GM21367 (cell line): ENCODE data around the gene LTBP1.
"Not testable (repeated sequence)": the region's sequence is repeated elsewhere in the genome, so short reads cannot be mapped to it uniquely, and the experiment has no call there.

Experiments
- ATAC-seq: cut with Tn5 transposase; IDR thresholded peaks from one replicate; pipeline ENCODE4 v1.9.1; 2021; ENCODE audit not compliant: unreplicated experiment

The LTBP1 gene

GRCh38 chr2:33215983-33216382, 269.2 kb downstream of the LTBP1 start:
- ATAC-seq, result no peak

GRCh38 chr2:33216508-33217182, 269.9 kb downstream of the LTBP1 start:
- no peak for ATAC-seq

- no peak for ATAC-seq
Measured at GRCh38 chr2:33217406-33217805, 270.7 kb downstream of the LTBP1 start.

- ATAC-seq, result no peak
Measured at GRCh38 chr2:33219114-33219513, 272.4 kb downstream of the LTBP1 start.

GRCh38 chr2:33219850-33220275, 273.1 kb downstream of the LTBP1 start:
- ATAC-seq, result no peak

GRCh38 chr2:33220533-33220932, 273.8 kb downstream of the LTBP1 start:
- ATAC-seq, result no peak

- no peak for ATAC-seq
Measured at GRCh38 chr2:33221046-33221784, 274.5 kb downstream of the LTBP1 start.

- no peak for ATAC-seq
Measured at GRCh38 chr2:33222309-33222708, 275.6 kb downstream of the LTBP1 start.

- no peak for ATAC-seq
Measured at GRCh38 chr2:33223856-33224255, 277.1 kb downstream of the LTBP1 start.

GRCh38 chr2:33225350-33225749, 278.6 kb downstream of the LTBP1 start:
- ATAC-seq, result no peak

- no peak for ATAC-seq
Measured at GRCh38 chr2:33226546-33226945, 279.8 kb downstream of the LTBP1 start.

- no peak for ATAC-seq
Measured at GRCh38 chr2:33229646-33230045, 282.9 kb downstream of the LTBP1 start.

- ATAC-seq, result no peak
Measured at GRCh38 chr2:33230195-33230594, 283.4 kb downstream of the LTBP1 start.

GRCh38 chr2:33230842-33231241, 284.1 kb downstream of the LTBP1 start:
- ATAC-seq, result no peak

- not testable (repeated sequence) for ATAC-seq
Measured at GRCh38 chr2:33235559-33235958, 288.8 kb downstream of the LTBP1 start.

GRCh38 chr2:33236482-33237385, 290.0 kb downstream of the LTBP1 start:
- ATAC-seq, result no peak

- ATAC-seq, result no peak
Measured at GRCh38 chr2:33238111-33238510, 291.4 kb downstream of the LTBP1 start.

- no peak for ATAC-seq
Measured at GRCh38 chr2:33240178-33240577, 293.4 kb downstream of the LTBP1 start.

- ATAC-seq, result no peak
Measured at GRCh38 chr2:33241072-33241471, 294.3 kb downstream of the LTBP1 start.

GRCh38 chr2:33241581-33241980, 294.8 kb downstream of the LTBP1 start:
- no peak for ATAC-seq

GRCh38 chr2:33242845-33243244, 296.1 kb downstream of the LTBP1 start:
- ATAC-seq, result no peak

- ATAC-seq, result no peak
Measured at GRCh38 chr2:33246432-33246831, 299.7 kb downstream of the LTBP1 start.
